ENCODE results near the gene SPHK2.
"Not testable (repeated sequence)": the region's sequence is repeated elsewhere in the genome, so short reads cannot be mapped to it uniquely, and the experiment has no call there.

The SPHK2 gene, protein sequence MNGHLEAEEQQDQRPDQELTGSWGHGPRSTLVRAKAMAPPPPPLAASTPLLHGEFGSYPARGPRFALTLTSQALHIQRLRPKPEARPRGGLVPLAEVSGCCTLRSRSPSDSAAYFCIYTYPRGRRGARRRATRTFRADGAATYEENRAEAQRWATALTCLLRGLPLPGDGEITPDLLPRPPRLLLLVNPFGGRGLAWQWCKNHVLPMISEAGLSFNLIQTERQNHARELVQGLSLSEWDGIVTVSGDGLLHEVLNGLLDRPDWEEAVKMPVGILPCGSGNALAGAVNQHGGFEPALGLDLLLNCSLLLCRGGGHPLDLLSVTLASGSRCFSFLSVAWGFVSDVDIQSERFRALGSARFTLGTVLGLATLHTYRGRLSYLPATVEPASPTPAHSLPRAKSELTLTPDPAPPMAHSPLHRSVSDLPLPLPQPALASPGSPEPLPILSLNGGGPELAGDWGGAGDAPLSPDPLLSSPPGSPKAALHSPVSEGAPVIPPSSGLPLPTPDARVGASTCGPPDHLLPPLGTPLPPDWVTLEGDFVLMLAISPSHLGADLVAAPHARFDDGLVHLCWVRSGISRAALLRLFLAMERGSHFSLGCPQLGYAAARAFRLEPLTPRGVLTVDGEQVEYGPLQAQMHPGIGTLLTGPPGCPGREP

DNA sequence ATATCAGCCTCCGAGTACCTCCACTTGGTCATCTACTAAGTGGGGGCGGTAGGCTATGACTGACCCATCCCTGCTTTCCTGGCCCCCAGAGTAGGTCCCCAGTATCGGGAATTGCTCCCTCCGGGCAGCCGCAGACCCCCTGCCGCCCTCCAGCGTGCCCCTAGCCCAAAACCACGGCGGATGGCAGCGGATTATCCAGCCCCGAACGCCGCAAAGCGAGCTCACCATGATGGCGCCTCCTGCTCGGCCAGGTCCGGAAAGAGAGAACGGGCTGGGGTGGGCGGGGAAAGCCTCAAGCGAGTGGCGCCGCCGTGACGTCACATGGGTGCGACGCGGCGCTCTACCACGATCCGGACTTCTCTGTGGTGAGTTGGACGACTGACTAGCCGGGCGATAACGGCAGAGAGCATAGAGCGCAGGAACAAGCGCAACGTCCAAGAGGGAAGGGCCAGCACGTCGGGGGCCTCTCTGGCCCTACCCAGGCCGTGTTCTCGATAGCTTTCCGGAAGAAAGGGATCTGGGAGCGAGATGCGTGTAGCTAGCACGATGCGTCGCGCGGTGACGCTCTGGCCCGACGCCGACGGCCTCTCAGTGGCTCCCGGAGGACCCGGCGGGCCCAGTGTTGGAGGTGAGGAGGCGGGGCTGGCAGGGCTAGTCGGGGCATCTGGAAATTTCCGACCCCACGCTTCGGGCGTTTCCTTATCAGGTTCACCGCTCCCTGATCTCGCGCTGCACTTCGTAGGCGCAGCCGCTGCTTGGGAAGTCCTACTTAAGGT is at the start of gene SPHK2, which contains the start of gene RPL18:
TSS of gene SPHK2 (plus strand) at position 591 of the 776 bp plus-strand sequence. CDS start 1,009 bp downstream, outside the sequence.
TSS of gene RPL18 (minus strand) at position 263 of the 776 bp plus-strand sequence. CDS start at position 228, 35 bp downstream.
- Histone ChIP-seq H3K4me3 (peak within 1 kb of the TSS; percentile 96), H3K9me3 (no peaks in the 10 kb centered on the region), H3K27me3 (ENCODE audit: low read depth) (no peaks in the 10 kb centered on the region), H3K36me3 (replicated peaks) (peaks cover 44% of the 10 kb centered on the region), H3K4me1 (peaks cover 33% of the 10 kb centered on the region)
- in situ Hi-C loops (cut with MboI; ENCODE audit: low sequenced_read_pairs) = no loop called here
- peak; percentile 97 to 98 for DNase-seq (ENCODE audit: low spot score in 2 of 2)

DNA sequence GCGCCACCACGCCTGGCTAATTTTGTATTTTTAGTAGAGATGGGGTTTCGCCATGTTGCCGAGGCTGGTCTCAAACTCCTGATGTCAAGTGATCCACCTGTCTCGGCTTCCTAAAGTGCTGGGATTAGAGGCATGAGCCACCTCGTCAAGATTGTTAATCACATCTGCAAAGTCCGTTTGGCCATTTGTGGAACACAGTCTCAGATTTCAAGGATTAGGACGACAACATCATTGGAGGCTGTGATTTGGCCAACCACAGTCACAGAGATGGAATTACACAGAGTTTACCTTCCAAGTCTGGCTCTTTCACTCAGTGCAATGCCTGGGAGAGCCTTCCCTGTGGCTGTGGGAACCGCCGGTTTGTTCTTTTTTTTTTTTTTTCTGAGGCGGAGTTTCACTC is 49.5 kb upstream of the SPHK2 start:
- Histone ChIP-seq H3K9me3 (no peaks in the 10 kb centered on the region), H3K4me3 (no peak overlapping the region), H3K4me1 (peaks cover 17% of the 10 kb centered on the region), H3K36me3 (replicated peaks) (no peaks in the 10 kb centered on the region), H3K27me3 (ENCODE audit: low read depth) (no peaks in the 10 kb centered on the region)
- peak; percentile 29 to 53 for DNase-seq (ENCODE audit: low spot score in 2 of 2)
- in situ Hi-C loops (cut with MboI; ENCODE audit: low sequenced_read_pairs) = no loop called here

DNA sequence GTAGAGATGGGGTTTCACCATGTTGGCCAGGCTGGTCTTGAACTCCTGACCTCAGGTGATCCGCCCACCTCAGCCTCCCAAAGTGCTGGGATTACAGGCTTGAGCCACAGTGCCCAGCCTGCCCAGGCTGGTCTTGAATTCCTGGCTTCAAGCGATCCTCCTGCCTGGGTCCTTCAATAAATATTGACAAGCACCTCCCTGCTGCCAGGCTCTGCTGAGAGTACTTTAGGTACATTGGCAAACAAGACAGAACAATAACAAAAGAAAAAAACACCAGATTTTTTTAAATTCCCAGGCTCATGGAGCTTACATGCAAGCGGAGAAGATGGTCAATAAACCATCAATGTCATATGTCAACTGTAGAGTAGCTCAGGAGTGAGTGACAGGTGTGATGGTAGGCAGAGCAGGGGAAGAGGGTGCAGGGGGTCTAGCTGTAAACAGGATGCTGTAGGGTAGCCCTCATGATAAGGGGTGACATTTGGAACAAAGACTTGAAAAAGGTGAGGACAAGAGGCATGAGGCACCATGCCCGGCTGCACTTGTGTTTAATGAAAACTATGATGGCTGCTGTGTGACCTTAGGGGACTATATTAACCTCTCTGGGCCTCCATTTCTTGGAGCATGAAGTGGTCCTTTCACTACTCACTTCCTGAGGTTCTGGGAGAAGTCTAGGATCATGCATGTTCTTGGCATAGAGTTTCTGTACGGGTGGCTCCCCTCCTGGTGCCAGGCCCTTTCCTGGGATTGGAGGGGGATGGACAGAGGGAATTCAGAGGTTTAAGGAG is 47.7 kb upstream of the SPHK2 start:
- peaks cover 9% of the 10 kb centered on the region for H3K4me1 ChIP-seq
- no peak for DNase-seq (ENCODE audit: low spot score in 2 of 2)
- H3K36me3 ChIP-seq (replicated peaks) = no peaks in the 10 kb centered on the region
- in situ Hi-C loops (cut with MboI; ENCODE audit: low sequenced_read_pairs) = no loop called here
- H3K9me3 ChIP-seq = no peaks in the 10 kb centered on the region
- no peak overlapping the region for H3K4me3 ChIP-seq
- no peaks in the 10 kb centered on the region for H3K27me3 ChIP-seq (ENCODE audit: low read depth)

DNA sequence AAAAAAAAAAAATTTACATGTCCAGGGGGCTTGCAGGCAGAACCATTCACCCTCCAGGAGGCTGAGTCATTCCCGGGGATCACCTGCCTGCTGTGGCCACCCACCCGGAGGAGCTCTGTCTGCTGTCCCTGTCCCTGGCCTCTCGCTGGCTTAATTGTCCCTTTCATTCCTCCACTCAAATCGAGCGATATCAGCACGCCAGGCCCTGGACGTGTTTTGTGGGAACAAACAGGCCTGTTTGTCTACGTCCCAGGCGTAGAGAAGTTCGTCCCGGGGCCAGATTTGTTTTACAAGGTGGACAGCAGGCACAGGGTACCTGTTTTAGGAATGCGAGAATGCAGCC is 46.2 kb upstream of the SPHK2 start:
- in situ Hi-C loops (cut with MboI; ENCODE audit: low sequenced_read_pairs) = no loop called here

DNA sequence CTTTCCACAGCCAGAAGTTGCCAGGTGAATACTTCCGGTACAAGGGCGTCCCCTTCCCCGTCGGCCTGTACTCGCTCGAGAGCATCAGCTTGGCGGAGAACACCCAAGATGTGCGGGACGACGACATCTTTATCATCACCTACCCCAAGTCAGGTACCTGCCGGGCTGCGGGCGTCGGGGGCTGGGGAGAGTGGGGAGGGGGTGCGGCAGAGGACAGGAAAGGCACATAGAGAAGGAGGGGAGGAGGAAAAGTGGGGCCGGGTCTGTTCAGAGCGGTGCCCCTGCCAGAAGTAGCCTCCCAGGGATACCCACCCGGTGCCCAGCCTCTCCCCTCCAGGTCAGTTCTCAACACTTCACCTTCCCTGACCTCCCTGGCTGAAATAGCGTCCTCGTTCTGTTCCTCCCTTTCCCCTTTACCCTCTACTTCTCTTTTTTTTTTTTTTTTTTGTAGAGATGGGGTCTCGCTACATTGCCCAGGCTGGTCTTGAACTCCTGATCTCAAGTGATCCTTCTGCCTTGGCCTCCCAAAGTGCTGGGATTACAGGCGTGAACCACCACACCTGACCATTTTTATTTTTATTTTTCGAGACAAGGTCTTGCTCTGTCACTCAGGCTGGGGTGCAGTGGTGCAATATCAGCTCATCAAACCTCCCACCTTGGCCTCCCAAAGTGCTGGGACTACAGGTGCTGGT is 43.2 kb upstream of the SPHK2 start:
- no peak for DNase-seq (ENCODE audit: low spot score in 2 of 2)
- in situ Hi-C loops (cut with MboI; ENCODE audit: low sequenced_read_pairs) = loop anchor here (25.0 kb wide), 1 partner anchor 614 kb away; no protein-coding TSS in a partner anchor
- no peaks in the 10 kb centered on the region for H3K36me3 ChIP-seq (replicated peaks)

More for the DNA sequence above, 46.2 kb upstream of the SPHK2 start:
- Histone ChIP-seq H3K36me3 (replicated peaks) (no peaks in the 10 kb centered on the region), H3K4me1 (peaks cover 9% of the 10 kb centered on the region), H3K27me3 (ENCODE audit: low read depth) (no peaks in the 10 kb centered on the region), H3K4me3 (no peak overlapping the region), H3K9me3 (no peaks in the 10 kb centered on the region)
- no peak for DNase-seq (ENCODE audit: low spot score in 2 of 2)

DNA sequence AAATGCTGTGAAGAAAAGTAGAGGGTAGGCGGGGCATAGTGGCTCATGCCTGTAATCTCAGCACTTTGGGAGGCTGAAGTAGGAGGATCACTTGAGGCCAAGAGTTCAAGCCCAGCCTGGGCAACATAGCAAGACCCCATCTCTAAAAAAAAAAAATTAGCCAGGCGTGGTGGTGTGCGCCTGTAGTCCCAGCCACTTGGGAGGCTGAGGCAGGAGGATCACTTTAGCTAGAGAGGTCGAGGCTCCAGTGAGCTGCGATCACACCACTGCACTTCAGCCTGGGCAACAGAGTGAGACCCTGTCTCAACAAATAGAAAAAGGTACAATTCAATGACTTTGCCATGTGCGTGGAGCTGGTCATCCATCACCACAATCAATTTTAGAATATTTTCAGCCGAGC is 41.4 kb upstream of the SPHK2 start:
- H3K36me3 ChIP-seq (replicated peaks); H3K4me1 ChIP-seq; H3K9me3 ChIP-seq; H3K4me3 ChIP-seq; H3K27me3 ChIP-seq (ENCODE audit: low read depth); DNase-seq (ENCODE audit: low spot score in 2 of 2): not testable (repeated sequence)
- in situ Hi-C loops (cut with MboI; ENCODE audit: low sequenced_read_pairs) = loop anchor here (25.0 kb wide), 1 partner anchor 616 kb away; no protein-coding TSS in a partner anchor

More for the DNA sequence above, 43.2 kb upstream of the SPHK2 start:
- Histone ChIP-seq H3K27me3 (ENCODE audit: low read depth) (no peaks in the 10 kb centered on the region), H3K9me3 (no peaks in the 10 kb centered on the region), H3K4me1 (peaks cover 6% of the 10 kb centered on the region), H3K4me3 (no peak overlapping the region)

DNA sequence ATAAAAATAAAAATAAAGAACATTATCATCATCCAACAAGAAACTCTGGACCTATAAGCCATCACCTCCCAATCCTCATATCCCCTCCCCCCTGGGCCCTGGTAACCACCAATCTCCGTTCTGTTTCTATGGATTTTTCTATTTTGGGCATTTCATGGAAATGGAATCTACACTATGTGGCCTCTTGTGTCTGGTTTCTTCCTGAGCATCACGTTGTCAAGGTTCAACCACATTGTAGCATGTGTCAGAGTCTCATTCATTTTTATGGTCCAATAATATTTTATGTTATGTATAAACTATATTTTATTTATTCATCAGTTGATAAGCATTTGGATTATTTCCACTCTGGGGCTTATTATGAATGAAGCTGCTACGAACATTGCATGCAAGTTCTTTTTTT is 40.4 kb upstream of the SPHK2 start:
- H3K36me3 ChIP-seq (replicated peaks) = no peaks in the 10 kb centered on the region
- DNase-seq (ENCODE audit: low spot score in 2 of 2) = no peak
- no peak overlapping the region for H3K4me3 ChIP-seq
- in situ Hi-C loops (cut with MboI; ENCODE audit: low sequenced_read_pairs) = loop anchor here (25.0 kb wide), 1 partner anchor 617 kb away; no protein-coding TSS in a partner anchor
- H3K9me3 ChIP-seq = no peaks in the 10 kb centered on the region
- H3K4me1 ChIP-seq = peaks cover 11% of the 10 kb centered on the region
- H3K27me3 ChIP-seq (ENCODE audit: low read depth) = no peaks in the 10 kb centered on the region

DNA sequence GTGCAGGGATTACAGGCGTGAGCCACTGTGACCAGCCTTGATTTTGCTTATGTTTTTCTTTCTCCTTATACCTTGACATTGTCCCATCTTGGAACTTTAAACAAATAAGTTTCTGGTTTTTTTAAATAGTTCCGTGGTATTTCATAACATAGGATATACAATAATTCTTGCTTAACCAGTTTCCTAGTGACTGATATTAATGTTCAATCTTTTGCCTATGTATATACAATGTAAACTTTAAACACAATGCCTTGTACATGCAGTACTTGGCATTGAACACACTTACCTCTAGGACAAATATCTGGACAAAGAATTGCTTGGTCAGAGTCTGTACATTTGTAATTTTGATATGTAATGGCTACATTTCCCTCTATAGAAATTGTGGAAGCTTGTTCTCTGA is 37.1 kb upstream of the SPHK2 start:
- in situ Hi-C loops (cut with MboI; ENCODE audit: low sequenced_read_pairs) = loop anchor here (5.0 to 25.0 kb wide), 3 partner anchors 267 to 620 kb away; no protein-coding TSS in a partner anchor
- no peak overlapping the region for H3K4me3 ChIP-seq
- H3K4me1 ChIP-seq = peaks cover 7% of the 10 kb centered on the region
- no peaks in the 10 kb centered on the region for H3K36me3 ChIP-seq (replicated peaks)
- H3K9me3 ChIP-seq = no peaks in the 10 kb centered on the region
- no peak for DNase-seq (ENCODE audit: low spot score in 2 of 2)
- no peaks in the 10 kb centered on the region for H3K27me3 ChIP-seq (ENCODE audit: low read depth)

DNA sequence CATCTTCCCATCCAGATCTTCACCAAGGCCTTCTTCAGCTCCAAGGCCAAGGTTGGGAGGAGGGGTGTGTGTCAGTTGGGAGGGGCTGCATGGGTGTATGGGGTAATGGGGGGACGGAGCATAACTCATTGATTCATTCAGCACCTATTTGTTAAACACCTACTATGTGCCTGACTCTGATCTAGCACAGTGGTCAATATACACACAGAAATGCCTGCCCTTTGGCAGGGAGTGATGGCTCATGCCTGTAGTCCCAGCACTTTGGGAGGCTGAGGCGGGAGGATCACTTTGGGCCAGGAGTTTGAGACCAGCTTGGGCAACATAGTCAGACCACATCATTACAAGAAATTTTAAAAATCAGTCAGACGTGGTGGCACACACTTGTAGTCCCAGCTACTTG is 31.9 kb upstream of the SPHK2 start:
- no peak overlapping the region for H3K4me3 ChIP-seq
- no peaks in the 10 kb centered on the region for H3K27me3 ChIP-seq (ENCODE audit: low read depth)
- H3K36me3 ChIP-seq (replicated peaks) = no peaks in the 10 kb centered on the region
- no peaks in the 10 kb centered on the region for H3K9me3 ChIP-seq
- in situ Hi-C loops (cut with MboI; ENCODE audit: low sequenced_read_pairs) = loop anchor here (5.0 to 25.0 kb wide), 3 partner anchors 80 to 625 kb away; no protein-coding TSS in a partner anchor
- DNase-seq (ENCODE audit: low spot score in 2 of 2) = no peak
- H3K4me1 ChIP-seq = peaks cover 12% of the 10 kb centered on the region

DNA sequence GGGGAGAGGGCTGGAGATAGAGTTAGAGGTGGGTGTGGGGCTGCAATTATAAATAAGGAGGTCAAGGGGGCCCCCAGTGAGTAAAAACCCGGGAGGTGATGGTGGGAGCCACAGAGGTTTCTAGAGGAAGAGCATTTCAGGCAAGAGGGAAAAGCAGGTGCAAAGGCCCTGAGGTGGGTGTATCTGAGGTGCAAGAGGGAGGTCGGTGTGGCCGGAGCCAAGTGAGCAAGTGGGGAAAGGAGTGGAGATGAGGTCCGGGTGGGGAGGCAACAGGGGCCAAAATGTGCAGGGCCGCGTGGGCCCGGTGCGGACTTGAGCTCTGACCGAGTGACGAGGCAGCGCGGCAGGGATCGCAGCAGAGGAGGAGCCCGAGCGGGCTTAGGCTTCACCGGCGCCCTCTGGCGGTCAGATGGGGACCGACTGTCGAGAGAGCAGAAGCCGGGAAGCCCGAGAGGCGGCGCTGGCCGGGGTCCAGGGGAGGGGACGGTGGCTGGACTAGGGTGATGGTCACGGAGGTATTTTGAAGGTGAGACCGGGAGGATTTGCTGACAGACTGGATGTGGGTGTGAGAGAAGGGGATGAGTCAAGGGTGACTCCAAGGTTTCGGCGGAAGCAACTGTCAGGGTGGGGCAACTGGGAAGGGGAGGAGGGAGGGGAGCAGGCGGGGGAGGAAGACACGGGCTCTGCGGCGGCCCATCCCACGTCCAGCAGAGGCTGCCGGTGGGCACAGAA is 30.5 kb upstream of the SPHK2 start:
- H3K4me3 ChIP-seq = peak overlapping the region; percentile 38
- no peaks in the 10 kb centered on the region for H3K9me3 ChIP-seq
- H3K27me3 ChIP-seq (ENCODE audit: low read depth) = no peaks in the 10 kb centered on the region
- DNase-seq (ENCODE audit: low spot score in 2 of 2) = peak; percentile 82 to 96
- in situ Hi-C loops (cut with MboI; ENCODE audit: low sequenced_read_pairs) = loop anchor here (5.0 to 25.0 kb wide), 3 partner anchors 82 to 627 kb away; no protein-coding TSS in a partner anchor
- H3K4me1 ChIP-seq = peaks cover 9% of the 10 kb centered on the region
- H3K36me3 ChIP-seq (replicated peaks) = no peaks in the 10 kb centered on the region

DNA sequence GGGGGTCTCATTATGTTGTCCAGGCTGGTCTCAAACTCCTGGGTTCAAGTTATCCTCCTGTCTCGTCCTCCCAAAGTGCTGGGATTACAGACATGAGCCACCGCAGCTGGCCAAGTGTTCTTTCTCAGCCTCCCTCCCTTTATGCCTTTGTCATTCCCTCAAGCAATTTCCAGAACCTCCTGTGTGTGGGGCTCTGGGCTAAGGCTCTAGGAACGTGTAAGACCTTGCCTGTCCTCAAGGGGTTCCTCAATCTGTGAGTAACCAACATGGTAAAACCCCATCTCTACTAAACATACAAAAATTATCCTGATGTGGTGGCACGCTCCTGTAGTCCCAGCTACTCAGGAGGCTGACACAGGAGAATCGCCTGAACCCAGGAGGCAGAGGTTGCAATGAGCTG is 28.3 kb upstream of the SPHK2 start:
- in situ Hi-C loops (cut with MboI; ENCODE audit: low sequenced_read_pairs) = loop anchor here (25.0 kb wide), 1 partner anchor 629 kb away; no protein-coding TSS in a partner anchor

DNA sequence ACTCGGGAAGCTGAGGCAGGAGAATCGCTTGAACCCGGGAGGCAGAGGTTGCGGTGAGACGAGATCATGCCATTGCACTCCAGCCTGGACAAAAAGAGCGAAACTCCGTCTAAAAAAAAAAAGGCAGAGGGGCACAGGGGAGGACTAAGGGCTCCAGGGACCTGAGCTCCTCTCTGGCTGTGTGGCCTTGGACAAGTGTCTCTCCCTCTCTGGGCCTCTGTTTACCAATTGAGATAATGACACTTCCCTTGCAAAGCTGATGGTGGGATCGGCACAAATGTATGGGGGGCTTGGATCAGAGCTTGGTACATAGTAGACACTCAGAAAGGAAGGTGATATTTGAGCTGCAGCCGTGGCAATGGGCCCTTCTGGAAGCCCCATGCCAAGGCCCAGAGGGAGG is 24.1 kb upstream of the SPHK2 start:
- H3K9me3 ChIP-seq = no peaks in the 10 kb centered on the region
- no peak overlapping the region for H3K4me3 ChIP-seq
- no peaks in the 10 kb centered on the region for H3K4me1 ChIP-seq
- H3K36me3 ChIP-seq (replicated peaks) = no peaks in the 10 kb centered on the region
- no peak for DNase-seq (ENCODE audit: low spot score in 2 of 2)
- in situ Hi-C loops (cut with MboI; ENCODE audit: low sequenced_read_pairs) = loop anchor here (25.0 kb wide), 1 partner anchor 633 kb away; no protein-coding TSS in a partner anchor
- no peaks in the 10 kb centered on the region for H3K27me3 ChIP-seq (ENCODE audit: low read depth)

More for the DNA sequence above, 28.3 kb upstream of the SPHK2 start:
- Histone ChIP-seq H3K4me3 (no peak overlapping the region), H3K27me3 (ENCODE audit: low read depth) (no peaks in the 10 kb centered on the region), H3K9me3 (no peaks in the 10 kb centered on the region), H3K4me1 (peaks cover 6% of the 10 kb centered on the region), H3K36me3 (replicated peaks) (no peaks in the 10 kb centered on the region)
- no peak for DNase-seq (ENCODE audit: low spot score in 2 of 2)
